AG09319 (cell line): Measurements from ENCODE around the gene TBC1D8.

Experiments
- DNase-seq: peaks from one replicate; pipeline ENCODE4 v3.0.0-alpha.2; 2010; ENCODE audit warnings: low read depth; ENCODE audit errors: extremely low read depth
- TF ChIP-seq, protein P1 (sequence below): IDR thresholded peaks from 2 replicates; pipeline ENCODE4 v1.5.1; 2011; ENCODE audit warnings: low read depth, mild to moderate bottlenecking, inconsistent platforms, low read length, moderate library complexity

Gene TBC1D8

DNA sequence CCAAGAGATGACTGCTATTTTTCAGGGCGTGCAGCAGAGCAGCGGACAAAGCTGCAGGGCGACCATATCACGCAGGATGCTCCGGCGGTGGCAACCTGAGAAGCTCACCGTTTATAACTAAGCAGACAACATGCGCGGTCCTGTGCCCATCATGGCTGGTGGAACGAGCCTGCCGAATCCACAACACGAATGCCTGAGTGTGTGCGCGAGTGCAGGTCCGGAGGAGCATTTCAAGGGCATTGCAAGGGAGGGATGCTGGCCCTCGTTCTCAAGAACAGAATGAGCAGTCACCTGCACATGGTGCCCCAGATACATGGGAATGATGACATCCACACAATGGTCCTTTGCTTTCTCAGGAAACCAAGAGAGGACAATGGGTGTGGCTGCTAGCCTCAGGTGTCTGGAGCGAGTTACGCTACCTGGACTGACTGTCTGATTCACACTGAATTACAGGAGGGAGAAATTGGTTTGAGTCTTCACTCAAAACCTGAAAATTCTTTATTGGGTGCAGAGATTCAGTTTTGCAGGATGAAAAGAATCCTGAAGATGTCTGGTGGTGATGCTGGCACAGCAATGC lies 39.8 kb downstream of the TBC1D8 start:
- TF ChIP-seq, protein P1, sequence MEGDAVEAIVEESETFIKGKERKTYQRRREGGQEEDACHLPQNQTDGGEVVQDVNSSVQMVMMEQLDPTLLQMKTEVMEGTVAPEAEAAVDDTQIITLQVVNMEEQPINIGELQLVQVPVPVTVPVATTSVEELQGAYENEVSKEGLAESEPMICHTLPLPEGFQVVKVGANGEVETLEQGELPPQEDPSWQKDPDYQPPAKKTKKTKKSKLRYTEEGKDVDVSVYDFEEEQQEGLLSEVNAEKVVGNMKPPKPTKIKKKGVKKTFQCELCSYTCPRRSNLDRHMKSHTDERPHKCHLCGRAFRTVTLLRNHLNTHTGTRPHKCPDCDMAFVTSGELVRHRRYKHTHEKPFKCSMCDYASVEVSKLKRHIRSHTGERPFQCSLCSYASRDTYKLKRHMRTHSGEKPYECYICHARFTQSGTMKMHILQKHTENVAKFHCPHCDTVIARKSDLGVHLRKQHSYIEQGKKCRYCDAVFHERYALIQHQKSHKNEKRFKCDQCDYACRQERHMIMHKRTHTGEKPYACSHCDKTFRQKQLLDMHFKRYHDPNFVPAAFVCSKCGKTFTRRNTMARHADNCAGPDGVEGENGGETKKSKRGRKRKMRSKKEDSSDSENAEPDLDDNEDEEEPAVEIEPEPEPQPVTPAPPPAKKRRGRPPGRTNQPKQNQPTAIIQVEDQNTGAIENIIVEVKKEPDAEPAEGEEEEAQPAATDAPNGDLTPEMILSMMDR, result no peak
- no peak for DNase-seq

DNA sequence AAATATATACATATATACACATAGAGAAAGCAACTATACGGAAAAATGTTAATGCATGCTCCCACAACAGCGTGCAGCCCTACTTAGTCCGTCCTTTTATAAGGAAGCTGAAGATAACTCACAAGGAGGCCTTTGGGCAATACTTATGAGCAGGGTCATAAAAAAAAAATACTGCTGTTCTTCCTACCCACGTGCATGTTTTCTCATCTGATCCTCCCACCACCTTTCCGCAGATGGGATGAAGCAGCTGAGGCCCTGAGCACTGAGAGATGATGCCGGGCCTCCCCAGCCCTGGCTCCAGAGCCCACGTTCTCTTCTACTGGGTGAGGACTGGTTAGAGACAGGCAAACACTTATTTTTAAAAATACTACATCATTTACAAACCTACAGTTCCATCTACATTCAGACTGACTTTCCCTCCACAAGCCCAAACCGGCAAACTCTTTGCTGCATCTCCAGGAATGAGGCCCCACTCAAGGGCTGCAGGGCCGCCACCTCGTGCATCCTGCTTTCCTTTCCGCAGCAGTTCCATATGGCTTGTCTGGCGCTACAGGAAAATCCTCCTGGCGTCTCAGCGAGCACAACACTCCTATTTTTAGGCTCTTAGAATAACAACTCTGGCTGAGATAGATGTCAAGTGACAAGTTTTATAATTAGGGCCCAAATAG lies 41.6 kb downstream of the TBC1D8 start:
- DNase-seq, result no peak
- TF ChIP-seq, protein P1, result no peak

DNA sequence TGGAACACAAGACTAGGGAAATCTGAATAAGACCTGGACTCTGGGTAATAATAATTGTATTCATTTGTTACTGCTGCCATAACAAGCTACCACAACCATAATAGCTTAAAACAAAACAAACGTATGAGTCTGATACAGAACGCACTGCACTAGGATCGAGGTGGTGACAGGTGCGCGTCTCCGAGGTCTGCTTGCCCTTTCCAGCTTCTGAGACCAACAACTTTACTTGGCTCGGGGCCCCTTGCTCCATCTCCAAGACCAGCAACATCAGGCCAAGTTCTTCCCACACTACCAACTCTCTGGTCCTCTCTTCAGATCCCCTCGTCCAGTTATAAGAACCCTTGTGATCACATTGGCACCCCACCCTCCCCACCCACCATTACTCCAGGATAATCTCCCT lies 42.8 kb downstream of the TBC1D8 start:
- TF ChIP-seq, protein P1, result no peak

DNA sequence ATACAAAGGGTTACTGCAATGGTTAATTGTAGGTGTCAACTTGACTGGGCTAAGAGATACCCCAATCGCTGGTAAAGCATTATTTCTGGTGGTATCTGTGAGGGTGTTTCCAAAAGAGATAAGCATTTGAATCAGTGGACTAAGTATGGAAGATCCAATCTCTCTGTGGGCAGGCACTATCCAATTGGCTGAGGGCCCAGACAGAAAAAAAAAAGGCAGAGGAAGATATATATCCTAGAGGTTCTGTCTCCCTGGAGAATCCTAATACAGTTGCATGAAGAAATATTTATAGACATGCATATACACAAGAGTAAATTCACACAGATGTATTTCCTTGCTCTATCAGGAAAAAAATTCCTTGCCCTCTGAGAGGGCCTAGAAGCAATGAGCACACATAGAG lies 43.9 kb downstream of the TBC1D8 start:
- TF ChIP-seq, protein P1, result no peak
- DNase-seq, result no peak

More for the DNA sequence above, 42.8 kb downstream of the TBC1D8 start:
- no peak for DNase-seq

DNA sequence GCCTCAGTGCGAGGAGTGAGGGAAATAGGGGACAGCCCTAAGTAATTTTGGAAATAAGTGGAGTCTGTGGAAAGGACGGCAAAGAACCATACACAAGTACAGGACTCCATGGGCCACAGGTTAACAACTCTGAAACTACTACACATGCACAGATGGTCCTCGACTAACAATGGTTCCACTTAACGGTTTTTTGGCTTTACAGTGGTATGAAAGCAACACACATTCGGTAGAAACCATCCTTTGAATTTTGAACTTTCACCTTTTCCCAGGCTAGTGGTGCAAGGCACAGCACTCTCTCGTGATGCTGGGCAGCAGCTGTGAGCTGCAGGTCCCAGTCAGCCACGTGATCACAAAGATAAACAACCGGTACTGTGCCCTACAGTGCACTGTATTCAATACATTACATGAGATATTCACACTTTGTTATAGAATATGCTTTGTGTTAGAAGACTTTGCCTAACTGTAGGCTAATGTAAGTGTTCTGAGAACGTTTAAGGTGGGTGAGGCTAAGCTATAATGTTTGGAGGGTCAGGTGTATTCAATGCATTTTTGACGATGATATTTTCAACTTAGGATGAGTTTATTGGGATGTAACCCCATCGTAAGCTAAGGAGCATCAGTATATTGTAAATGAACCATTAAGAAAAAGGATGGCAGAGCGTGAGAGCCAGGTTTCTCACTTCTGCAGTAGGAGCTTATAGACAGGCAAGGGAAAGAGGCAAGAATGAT lies 44.6 kb downstream of the TBC1D8 start:
- TF ChIP-seq, protein P1, result no peak
- DNase-seq, result no peak

DNA sequence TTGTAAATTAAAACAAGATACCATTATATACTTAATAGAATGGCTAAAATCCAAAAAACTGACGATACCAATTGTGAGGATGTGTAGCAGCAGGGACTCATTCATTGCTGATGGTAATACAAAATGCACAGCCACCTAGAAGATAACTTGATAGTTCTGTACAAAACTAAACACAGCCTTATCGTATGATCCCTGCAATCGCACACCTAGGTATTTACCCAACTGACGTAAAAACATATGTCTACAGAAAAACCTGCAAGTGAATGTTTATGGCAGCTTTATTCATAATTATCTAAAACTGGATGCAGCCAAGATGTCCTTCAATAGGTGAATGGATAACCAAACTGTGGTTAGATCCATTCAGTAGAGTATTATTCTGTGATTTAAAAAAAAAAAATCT lies 45.5 kb downstream of the TBC1D8 start:
- DNase-seq, result no peak
- TF ChIP-seq, protein P1, result no peak

DNA sequence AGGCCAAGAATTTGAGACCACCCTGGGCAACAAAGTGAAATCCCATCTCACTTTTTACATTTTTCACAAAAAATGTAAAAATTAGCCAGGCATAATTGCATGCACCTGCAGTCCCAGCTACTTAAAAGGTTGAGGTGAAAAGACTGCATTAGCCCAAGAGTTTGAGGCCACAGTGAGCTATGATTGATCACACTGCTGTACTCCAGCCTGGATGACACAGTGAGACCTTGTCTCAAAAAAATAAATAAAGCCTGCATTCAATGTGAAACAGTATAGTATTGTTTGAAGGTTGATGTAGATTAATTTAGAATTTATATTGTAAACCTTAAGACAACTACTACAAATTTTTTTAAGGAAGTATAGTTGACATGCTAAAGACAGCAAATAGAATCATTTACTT lies 53.5 kb downstream of the TBC1D8 start:
- TF ChIP-seq, protein P1, result no peak
- DNase-seq, result no peak
